ENCODE data around the gene TMEM165.

The TMEM165 gene

DNA sequence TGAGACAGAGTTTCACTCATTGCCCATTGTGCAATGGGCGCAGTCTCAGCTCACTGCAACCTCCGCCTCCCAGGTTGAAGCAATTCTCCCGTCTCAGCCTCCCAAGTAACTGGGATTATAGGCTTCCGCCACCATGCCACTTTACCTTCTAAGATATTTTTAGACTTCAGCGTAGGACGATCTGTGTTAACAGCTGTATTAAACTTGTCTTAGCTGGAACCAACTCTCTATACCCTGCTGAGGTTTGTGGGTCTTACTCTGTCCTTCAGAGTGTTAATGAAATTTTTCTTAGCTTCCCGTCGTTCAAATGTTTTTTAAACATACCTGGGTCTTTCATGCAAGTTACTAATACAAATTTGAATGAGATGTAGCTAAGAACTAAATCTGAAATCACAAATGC is 14.7 kb downstream of the TMEM165 start:
- Mint-ChIP-seq H3K9me3 (no peaks in the 10 kb centered on the region), H3K27ac (no peak overlapping the region)

GRCh38 chr4:55411621-55412020 is 15.9 kb downstream of the TMEM165 start:
- Mint-ChIP-seq H3K4me1 (peaks cover 34% of the 10 kb centered on the region), H3K9me3 (no peaks in the 10 kb centered on the region), H3K36me3 (peaks cover 10% of the 10 kb centered on the region), H3K27me3 (no peaks in the 10 kb centered on the region), H3K27ac (no peak overlapping the region), H3K4me3 (no peak overlapping the region)

More for the DNA sequence above, 14.7 kb downstream of the TMEM165 start:
- no peaks in the 10 kb centered on the region for H3K27me3 Mint-ChIP-seq
- no peak overlapping the region for H3K4me3 Mint-ChIP-seq
- peaks cover 15% of the 10 kb centered on the region for H3K36me3 Mint-ChIP-seq
- H3K4me1 Mint-ChIP-seq, result peaks cover 42% of the 10 kb centered on the region

- no peaks in the 10 kb centered on the region for H3K27me3 Mint-ChIP-seq
- no peaks in the 10 kb centered on the region for H3K9me3 Mint-ChIP-seq
- peaks cover 10% of the 10 kb centered on the region for H3K36me3 Mint-ChIP-seq
- H3K27ac Mint-ChIP-seq, result no peak overlapping the region
- H3K4me1 Mint-ChIP-seq, result peaks cover 8% of the 10 kb centered on the region
- H3K4me3 Mint-ChIP-seq, result no peak overlapping the region
These were observed 20.4 kb downstream of the TMEM165 start for GRCh38 chr4:55416176-55416575.

GRCh38 chr4:55424791-55425190 is 29.0 kb downstream of the TMEM165 start:
- Mint-ChIP-seq H3K4me3 (no peak overlapping the region), H3K4me1 (peaks cover 9% of the 10 kb centered on the region), H3K27ac (no peak overlapping the region), H3K36me3 (peaks cover 17% of the 10 kb centered on the region), H3K9me3 (no peaks in the 10 kb centered on the region), H3K27me3 (no peaks in the 10 kb centered on the region)

- Mint-ChIP-seq H3K4me1 (peaks cover 15% of the 10 kb centered on the region), H3K27me3 (no peaks in the 10 kb centered on the region), H3K4me3 (no peak overlapping the region), H3K36me3 (peaks cover 5% of the 10 kb centered on the region), H3K27ac (peak overlapping the region; percentile 41), H3K9me3 (no peaks in the 10 kb centered on the region)
These were observed 36.1 kb downstream of the TMEM165 start for GRCh38 chr4:55431710-55432336.

DNA sequence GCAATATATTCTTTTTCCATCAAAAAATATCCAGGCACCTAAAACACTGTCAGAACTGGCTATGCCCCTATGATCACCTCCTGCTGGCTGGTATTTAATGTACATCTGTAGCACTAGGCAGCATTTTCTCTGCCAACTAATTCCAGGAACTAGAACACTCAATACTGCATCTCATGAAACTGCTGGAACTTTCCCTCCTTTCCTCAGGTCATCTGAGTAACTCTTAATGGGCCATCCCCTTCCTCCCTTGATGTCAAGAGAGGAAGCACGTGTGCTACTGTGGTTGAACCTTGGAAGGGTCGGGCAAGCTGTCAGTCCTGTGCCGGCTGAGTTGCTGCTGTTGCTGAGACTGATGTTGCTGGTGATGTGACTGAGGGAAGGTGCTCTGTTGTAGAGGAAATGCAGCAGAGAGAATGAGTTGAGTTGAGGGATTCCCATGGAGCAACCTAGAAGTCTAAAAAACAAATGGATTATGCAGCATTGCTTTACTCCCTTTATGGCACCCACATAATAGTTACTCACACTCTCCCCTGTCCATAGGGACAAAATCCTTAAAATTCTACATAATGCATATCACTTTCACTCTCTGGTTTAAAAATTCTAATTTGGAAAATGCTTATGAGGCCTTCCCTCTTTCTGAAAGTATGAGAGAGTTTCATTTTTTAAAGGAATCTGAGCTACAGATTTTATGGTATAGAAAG is 39.5 kb downstream of the TMEM165 start:
- no peaks in the 10 kb centered on the region for H3K27me3 Mint-ChIP-seq
- H3K36me3 Mint-ChIP-seq, result peaks cover 11% of the 10 kb centered on the region
- H3K27ac Mint-ChIP-seq, result no peak overlapping the region
- H3K4me3 Mint-ChIP-seq, result no peak overlapping the region
- H3K4me1 Mint-ChIP-seq, result peaks cover 15% of the 10 kb centered on the region
- H3K9me3 Mint-ChIP-seq, result no peaks in the 10 kb centered on the region

DNA sequence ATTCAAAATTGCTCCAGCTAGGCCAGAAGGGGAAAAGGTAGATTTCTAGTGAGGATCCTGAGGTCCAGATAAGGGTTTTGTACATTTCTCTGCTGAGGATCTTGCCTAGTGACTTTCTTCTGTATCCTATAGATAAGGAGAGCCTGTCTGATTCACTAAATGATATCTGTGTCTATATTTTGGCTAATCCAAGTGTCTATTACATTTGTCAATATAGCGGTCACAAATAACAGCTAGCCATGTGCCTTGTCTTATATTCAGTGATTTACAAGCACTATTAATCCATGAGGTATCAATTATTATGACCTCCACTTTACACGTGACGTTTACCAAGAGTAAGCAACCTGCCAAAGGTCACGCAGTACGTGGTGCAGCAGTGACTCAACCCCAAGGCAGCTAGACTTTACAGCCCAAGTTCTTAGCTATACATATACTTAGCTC is 41.6 kb downstream of the TMEM165 start:
- no peaks in the 10 kb centered on the region for H3K9me3 Mint-ChIP-seq
- peaks cover 18% of the 10 kb centered on the region for H3K4me1 Mint-ChIP-seq
- peaks cover 15% of the 10 kb centered on the region for H3K36me3 Mint-ChIP-seq
- H3K27ac Mint-ChIP-seq, result no peak overlapping the region
- H3K4me3 Mint-ChIP-seq, result no peak overlapping the region
- H3K27me3 Mint-ChIP-seq, result no peaks in the 10 kb centered on the region

DNA sequence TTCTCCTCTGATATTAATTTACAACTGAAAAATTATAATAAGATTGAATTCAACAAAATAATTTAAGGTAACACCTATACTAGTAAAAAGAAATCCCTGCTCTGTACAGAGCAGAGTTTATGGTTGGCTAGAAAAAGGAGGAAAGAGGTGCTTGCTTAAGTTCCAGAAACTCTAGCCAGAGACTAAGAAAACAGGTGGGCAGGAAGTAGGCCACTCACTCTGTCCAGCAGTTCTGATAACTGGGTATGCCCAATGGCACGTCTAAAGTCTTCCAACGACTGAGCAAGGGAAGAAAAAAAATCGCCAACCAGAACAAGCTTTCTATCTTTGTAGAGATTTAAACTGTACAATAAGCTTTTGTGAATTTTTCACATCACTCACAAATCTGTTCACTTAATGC is 42.1 kb downstream of the TMEM165 start:
- no peaks in the 10 kb centered on the region for H3K9me3 Mint-ChIP-seq
- H3K4me3 Mint-ChIP-seq, result no peak overlapping the region
- no peak overlapping the region for H3K27ac Mint-ChIP-seq
- H3K36me3 Mint-ChIP-seq, result peaks cover 15% of the 10 kb centered on the region
- no peaks in the 10 kb centered on the region for H3K27me3 Mint-ChIP-seq
- H3K4me1 Mint-ChIP-seq, result peaks cover 18% of the 10 kb centered on the region

DNA sequence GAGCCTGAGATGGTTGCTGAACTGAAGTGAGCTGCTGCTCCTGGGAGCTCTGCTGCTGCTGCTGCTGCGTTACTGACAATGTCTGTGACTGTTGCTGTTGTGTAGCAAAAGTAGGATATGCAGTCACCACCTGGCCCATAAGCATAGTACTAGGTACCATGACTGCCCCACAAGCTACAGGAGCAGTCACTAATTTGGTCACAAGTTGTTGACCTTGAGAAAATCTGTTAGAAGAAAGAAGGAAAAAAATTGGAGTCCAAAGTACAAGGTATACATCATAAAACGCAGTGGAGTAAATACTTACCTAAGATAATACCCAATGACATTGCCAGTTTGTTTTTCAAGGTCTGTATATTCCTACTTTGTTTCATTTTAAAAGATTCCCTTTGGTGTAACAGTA is 42.6 kb downstream of the TMEM165 start:
- Mint-ChIP-seq H3K27ac (no peak overlapping the region), H3K4me1 (peaks cover 18% of the 10 kb centered on the region), H3K27me3 (no peaks in the 10 kb centered on the region), H3K4me3 (no peak overlapping the region), H3K9me3 (no peaks in the 10 kb centered on the region), H3K36me3 (peaks cover 15% of the 10 kb centered on the region)

- Mint-ChIP-seq H3K27ac (no peak overlapping the region), H3K4me1 (peaks cover 18% of the 10 kb centered on the region), H3K36me3 (peaks cover 15% of the 10 kb centered on the region), H3K9me3 (no peaks in the 10 kb centered on the region), H3K27me3 (no peaks in the 10 kb centered on the region), H3K4me3 (no peak overlapping the region)
These were observed 43.3 kb downstream of the TMEM165 start for GRCh38 chr4:55439023-55439422.

- Mint-ChIP-seq H3K4me3 (no peak overlapping the region), H3K27me3 (no peaks in the 10 kb centered on the region), H3K9me3 (no peaks in the 10 kb centered on the region), H3K4me1 (peaks cover 8% of the 10 kb centered on the region), H3K36me3 (peaks cover 15% of the 10 kb centered on the region), H3K27ac (peak overlapping the region; percentile 24)
These were observed 45.0 kb downstream of the TMEM165 start for GRCh38 chr4:55440786-55441185.

DNA sequence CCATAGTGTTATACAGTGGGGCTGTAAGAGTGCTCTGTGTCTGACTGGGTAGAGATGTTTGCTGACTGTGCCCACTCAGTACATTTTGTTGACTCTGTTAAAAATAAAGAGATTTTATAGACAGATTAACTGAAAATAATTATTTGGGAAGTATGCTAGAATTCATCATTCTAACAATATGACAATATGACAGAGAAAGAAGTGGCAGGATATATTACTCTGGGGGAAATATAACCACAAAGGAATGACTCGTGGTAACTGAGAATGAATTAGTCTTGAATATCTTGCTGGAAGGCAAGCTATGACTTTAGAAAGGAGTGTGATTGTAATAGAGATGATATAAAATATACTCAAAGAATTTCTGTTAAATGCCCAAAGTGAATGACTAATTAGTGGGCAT is 46.8 kb downstream of the TMEM165 start:
- no peaks in the 10 kb centered on the region for H3K9me3 Mint-ChIP-seq
- H3K4me1 Mint-ChIP-seq, result peaks cover 12% of the 10 kb centered on the region
- peaks cover 15% of the 10 kb centered on the region for H3K36me3 Mint-ChIP-seq
- no peak overlapping the region for H3K4me3 Mint-ChIP-seq
- H3K27me3 Mint-ChIP-seq, result no peaks in the 10 kb centered on the region
- H3K27ac Mint-ChIP-seq, result no peak overlapping the region

- Mint-ChIP-seq H3K4me3 (no peak overlapping the region), H3K36me3 (peaks cover 4% of the 10 kb centered on the region), H3K27ac (no peak overlapping the region)
These were observed 49.1 kb downstream of the TMEM165 start for GRCh38 chr4:55444827-55445226.

DNA sequence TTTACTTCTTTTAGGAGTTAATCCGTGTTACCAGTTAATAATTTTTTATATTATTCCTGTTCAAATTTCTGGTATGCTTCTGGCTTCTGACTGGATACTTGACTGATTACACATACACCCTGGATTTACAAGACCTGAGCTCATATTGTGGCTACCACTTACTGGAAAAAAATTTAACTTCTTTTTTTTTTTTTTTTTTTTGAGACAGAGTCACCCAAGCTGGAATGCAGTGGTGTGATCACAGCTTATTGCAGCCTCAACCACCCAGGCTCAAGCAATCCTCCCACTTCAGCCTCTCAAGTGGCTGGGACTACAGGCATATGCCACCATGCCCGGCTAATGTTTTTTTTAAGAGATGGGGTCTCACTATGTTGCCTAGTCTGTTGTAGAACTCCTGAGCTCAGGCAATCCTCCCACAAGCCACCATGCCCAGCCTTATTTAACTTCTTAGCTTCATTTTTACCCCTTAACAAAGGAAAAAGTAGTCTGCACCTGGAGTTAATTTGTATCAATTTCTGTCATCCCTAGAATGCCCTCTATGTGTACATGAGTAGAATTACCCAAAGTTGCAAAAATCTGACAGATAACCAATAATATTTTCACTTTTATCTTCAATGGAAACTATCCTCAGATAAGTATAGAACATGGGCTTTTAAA is 50.3 kb downstream of the TMEM165 start:
- H3K27me3 Mint-ChIP-seq, result no peaks in the 10 kb centered on the region
- no peak overlapping the region for H3K4me3 Mint-ChIP-seq
- H3K4me1 Mint-ChIP-seq, result peaks cover 16% of the 10 kb centered on the region
- H3K9me3 Mint-ChIP-seq, result no peaks in the 10 kb centered on the region
- H3K27ac Mint-ChIP-seq, result no peak overlapping the region
- peaks cover 3% of the 10 kb centered on the region for H3K36me3 Mint-ChIP-seq

More at GRCh38 chr4:55444827-55445226, 49.1 kb downstream of the TMEM165 start:
- Mint-ChIP-seq H3K4me1 (peaks cover 19% of the 10 kb centered on the region), H3K9me3 (no peaks in the 10 kb centered on the region), H3K27me3 (no peaks in the 10 kb centered on the region)

GRCh38 chr4:55446578-55446922 is 50.8 kb downstream of the TMEM165 start:
- peaks cover 16% of the 10 kb centered on the region for H3K4me1 Mint-ChIP-seq
- H3K9me3 Mint-ChIP-seq, result no peaks in the 10 kb centered on the region
- no peak overlapping the region for H3K27ac Mint-ChIP-seq
- no peaks in the 10 kb centered on the region for H3K27me3 Mint-ChIP-seq
- H3K4me3 Mint-ChIP-seq, result no peak overlapping the region
- peaks cover 3% of the 10 kb centered on the region for H3K36me3 Mint-ChIP-seq

DNA sequence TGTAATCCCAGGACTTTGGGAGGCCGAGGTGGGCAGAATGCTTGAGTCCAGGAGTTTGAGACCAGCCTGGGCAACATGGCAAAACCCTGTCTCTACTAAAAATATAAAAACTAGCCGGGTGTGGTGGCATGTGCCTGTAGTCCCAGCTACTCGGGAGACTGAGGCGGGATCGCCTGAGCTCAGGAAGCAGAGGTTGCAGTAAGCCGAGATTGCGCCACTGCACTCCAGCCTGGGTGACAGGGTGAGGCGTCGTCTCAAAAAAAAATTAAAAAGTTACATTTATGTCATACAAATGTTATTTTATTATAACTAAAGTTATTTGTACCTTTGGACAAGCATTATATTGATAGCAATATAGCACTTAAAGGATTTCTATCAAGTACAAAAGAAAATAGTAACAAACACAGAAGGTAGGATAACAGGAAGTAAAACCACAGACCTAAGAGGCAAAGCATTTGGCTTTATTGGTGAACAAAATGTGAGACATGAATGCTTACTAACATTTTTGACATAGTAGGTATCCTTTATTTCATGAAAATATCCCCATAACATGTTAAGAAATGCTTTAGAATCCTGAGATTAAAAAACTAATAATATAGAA is 51.5 kb downstream of the TMEM165 start:
- H3K27ac Mint-ChIP-seq, result no peak overlapping the region
- H3K4me1 Mint-ChIP-seq, result peaks cover 16% of the 10 kb centered on the region
- H3K36me3 Mint-ChIP-seq, result peaks cover 7% of the 10 kb centered on the region
- no peaks in the 10 kb centered on the region for H3K9me3 Mint-ChIP-seq
- H3K4me3 Mint-ChIP-seq, result no peak overlapping the region
- H3K27me3 Mint-ChIP-seq, result no peaks in the 10 kb centered on the region

All from activated naive CD4-positive, alpha-beta T cell treated with anti-CD3 and anti-CD28 coated beads, Interleukin-2, amount 50 U/mL, for 24 hours (primary cell).